ENCODE measurements around the gene MTUS2. TPM values are rescaled to one million over a fixed set of nuclear protein-coding genes. Genes with fewer than 3 reads are reported as not detected.

Gene MTUS2
- total and polyA plus RNA-seq, 2 donors (not counting 1 experiment from before 2014, with no cell fraction given), result 0.06 TPM; not detected in 1

GRCh38 chr13:29498426-29499040 is 678.4 kb downstream of the MTUS2 start:
- no peaks in the 10 kb centered on the region for H3K79me2 ChIP-seq (ENCODE audit: control insufficient read depth, insufficient read depth, low read length)
- no peak for DNase-seq (ENCODE audit: low read depth in 2 of 2)
- H3K27me3 ChIP-seq (ENCODE audit: control insufficient read depth, insufficient read depth, low read length), result peaks cover 8% of the 10 kb centered on the region
- no peaks in the 10 kb centered on the region for H3K4me1 ChIP-seq (ENCODE audit: control insufficient read depth, extremely low read depth, insufficient read depth, low read length)
- TF ChIP-seq EZH2 (IDR thresholded peaks at IDR 0.05; ENCODE audit: low read length, missing control alignments), result no peak
- TF ChIP-seq CTCF (conservative IDR thresholded peaks at IDR 0.05 in 1 of 2, IDR thresholded peaks at IDR 0.05 in 1 of 2; ENCODE audit: low read depth in 1 of 2, low read length in 2 of 2), result no peak
- H2AFZ ChIP-seq (ENCODE audit: low read length), result no peak overlapping the region
- H3K4me2 ChIP-seq (ENCODE audit: extremely low read depth, insufficient read depth, low read length), result no peak overlapping the region
- no peak overlapping the region for H3K4me3 ChIP-seq (replicated peaks in 1 of 4; ENCODE audit: control extremely low read depth in 1 of 4, insufficient read depth in 1 of 4, low read depth in 3 of 4, low read length in 4 of 4)
- H3K9ac ChIP-seq (ENCODE audit: insufficient read depth, low read length), result no peak overlapping the region
- no peaks in the 10 kb centered on the region for H4K20me1 ChIP-seq (ENCODE audit: control insufficient read depth, extremely low read depth, insufficient read depth, low read length)
- H3K9me3 ChIP-seq (ENCODE audit: control insufficient read depth, insufficient read depth, low read depth, low read length), result no peaks in the 10 kb centered on the region
- no peaks in the 10 kb centered on the region for H3K36me3 ChIP-seq (ENCODE audit: control insufficient read depth, insufficient read depth, low read length)
- H3K27ac ChIP-seq (ENCODE audit: insufficient read depth, low read length), result no peak overlapping the region

- DNase-seq (ENCODE audit: low read depth in 2 of 2), result no peak
- H3K4me2 ChIP-seq (ENCODE audit: extremely low read depth, insufficient read depth, low read length), result no peak overlapping the region
- H3K4me1 ChIP-seq (ENCODE audit: control insufficient read depth, extremely low read depth, insufficient read depth, low read length), result no peaks in the 10 kb centered on the region
- H3K9me3 ChIP-seq (ENCODE audit: control insufficient read depth, insufficient read depth, low read depth, low read length), result no peaks in the 10 kb centered on the region
- no peak overlapping the region for H3K9ac ChIP-seq (ENCODE audit: insufficient read depth, low read length)
- H4K20me1 ChIP-seq (ENCODE audit: control insufficient read depth, extremely low read depth, insufficient read depth, low read length), result no peaks in the 10 kb centered on the region
- no peaks in the 10 kb centered on the region for H3K36me3 ChIP-seq (ENCODE audit: control insufficient read depth, insufficient read depth, low read length)
- H3K27ac ChIP-seq (ENCODE audit: insufficient read depth, low read length), result no peak overlapping the region
- no peak overlapping the region for H3K4me3 ChIP-seq (replicated peaks in 1 of 4; ENCODE audit: control extremely low read depth in 1 of 4, insufficient read depth in 1 of 4, low read depth in 3 of 4, low read length in 4 of 4)
- H3K27me3 ChIP-seq (ENCODE audit: control insufficient read depth, insufficient read depth, low read length), result peaks cover 9% of the 10 kb centered on the region
- TF ChIP-seq EZH2 (IDR thresholded peaks at IDR 0.05; ENCODE audit: low read length, missing control alignments), result no peak
- H3K79me2 ChIP-seq (ENCODE audit: control insufficient read depth, insufficient read depth, low read length), result no peaks in the 10 kb centered on the region
- H2AFZ ChIP-seq (ENCODE audit: low read length), result no peak overlapping the region
These were observed 679.5 kb downstream of the MTUS2 start for GRCh38 chr13:29499506-29500165.

GRCh38 chr13:29500386-29500785 is 680.2 kb downstream of the MTUS2 start:
- Histone ChIP-seq H3K4me1 (ENCODE audit: control insufficient read depth, extremely low read depth, insufficient read depth, low read length) (no peaks in the 10 kb centered on the region), H3K4me2 (ENCODE audit: extremely low read depth, insufficient read depth, low read length) (no peak overlapping the region), H4K20me1 (ENCODE audit: control insufficient read depth, extremely low read depth, insufficient read depth, low read length) (no peaks in the 10 kb centered on the region), H3K27ac (ENCODE audit: insufficient read depth, low read length) (no peak overlapping the region), H3K79me2 (ENCODE audit: control insufficient read depth, insufficient read depth, low read length) (no peaks in the 10 kb centered on the region), H2AFZ (ENCODE audit: low read length) (no peak overlapping the region), H3K27me3 (ENCODE audit: control insufficient read depth, insufficient read depth, low read length) (peaks cover 9% of the 10 kb centered on the region), H3K36me3 (ENCODE audit: control insufficient read depth, insufficient read depth, low read length) (no peaks in the 10 kb centered on the region), H3K9me3 (ENCODE audit: control insufficient read depth, insufficient read depth, low read depth, low read length) (no peaks in the 10 kb centered on the region), H3K9ac (ENCODE audit: insufficient read depth, low read length) (no peak overlapping the region), H3K4me3 (replicated peaks in 1 of 4; ENCODE audit: control extremely low read depth in 1 of 4, insufficient read depth in 1 of 4, low read depth in 3 of 4, low read length in 4 of 4) (no peak overlapping the region)
- no peak for TF ChIP-seq CTCF (conservative IDR thresholded peaks at IDR 0.05 in 1 of 2, IDR thresholded peaks at IDR 0.05 in 1 of 2; ENCODE audit: low read depth in 1 of 2, low read length in 2 of 2)
- TF ChIP-seq EZH2 (IDR thresholded peaks at IDR 0.05; ENCODE audit: low read length, missing control alignments), result no peak
- no peak for DNase-seq (ENCODE audit: low read depth in 2 of 2)
